Smooth muscle cell (in vitro differentiated cells): ENCODE data around the gene SEC14L3. TPM values are rescaled to one million over a fixed set of nuclear protein-coding genes. Genes with fewer than 3 reads are reported as not detected.

Experiments
- DNase-seq: peaks from one replicate; lab custom pipeline; 2025; ENCODE audit not compliant: unreplicated experiment; lab: John Stamatoyannopoulos, UW
- H2AFZ ChIP-seq: fragments of 200-600 bp; sonication (generic); 2 replicates; pipeline ENCODE4 v1.6.0; 2016; ENCODE audit warnings: antibody characterized with exemption, low read depth, mild to moderate bottlenecking
- H3F3A ChIP-seq: fragments of 200-600 bp; sonication (generic); 2 replicates; pipeline ENCODE4 v1.6.0; 2017; ENCODE audit warnings: antibody characterized with exemption, low read depth
- H3K27ac ChIP-seq: fragments of 200-600 bp; sonication (generic); 2 replicates; pipeline ENCODE4 v1.5.1; 2016; ENCODE audit warnings: low read depth, mild to moderate bottlenecking
- H3K27me3 ChIP-seq: fragments of 200-600 bp; sonication (generic); 2 replicates; pipeline ENCODE4 v1.6.1; 2016; ENCODE audit warnings: low read depth, mild to moderate bottlenecking
- H3K36me3 ChIP-seq: fragments of 200-600 bp; sonication (generic); 2 replicates; pipeline ENCODE4 v1.5.1; 2016; ENCODE audit warnings: low read depth
- H3K4me1 ChIP-seq: fragments of 200-600 bp; sonication (generic); 2 replicates; pipeline ENCODE4 v1.5.1; 2016; ENCODE audit warnings: low read depth
- H3K4me2 ChIP-seq: fragments of 200-600 bp; sonication (generic); 2 replicates; pipeline ENCODE4 v1.6.0; 2016; ENCODE audit warnings: mild to moderate bottlenecking
- H3K4me3 ChIP-seq: fragments of 200-600 bp; sonication (generic); 2 replicates; pipeline ENCODE4 v1.5.1; 2016; ENCODE audit warnings: mild to moderate bottlenecking
- H3K79me2 ChIP-seq: fragments of 200-600 bp; sonication (generic); 2 replicates; pipeline ENCODE4 v1.6.0; 2016; ENCODE audit warnings: low read depth, mild to moderate bottlenecking
- H3K9ac ChIP-seq: fragments of 200-600 bp; sonication (generic); 2 replicates; pipeline ENCODE4 v1.6.0; 2016; ENCODE audit warnings: low read depth
- H3K9me3 ChIP-seq: fragments of 200-600 bp; sonication (generic); replicated peaks from 2 replicates; pipeline ENCODE4 v1.5.1; 2016; ENCODE audit warnings: low read depth
- H4K20me1 ChIP-seq: fragments of 200-600 bp; sonication (generic); 2 replicates; pipeline ENCODE4 v1.6.0; 2016; ENCODE audit warnings: low read depth
- CTCF ChIP-seq: fragments of 200-600 bp; sonication (generic); IDR thresholded peaks from 2 replicates; pipeline ENCODE4 v1.5.1; 2017; ENCODE audit warnings: borderline replicate concordance, mild to moderate bottlenecking, antibody characterized with exemption; ENCODE audit not compliant: insufficient read depth, poor library complexity, severe bottlenecking
- WGBS: methylation state at CpG from one replicate; pipeline ENCODE4 v1.1.7; 2016; ENCODE audit warnings: low lambda C conversion rate; 5-methylcytosine and 5-hydroxymethylcytosine counted together
- polyA plus RNA-seq: library from polyadenylated mRNA; unstranded; fragments of >200 nt; fragmentation: Nextera tagmentation; extraction: Ambion mirVana; gene quantifications from 2 replicates; pipeline ENCODE4 v1.2.1, GENCODE V29; 2016
- total RNA-seq: library from RNA; depleted of rRNA; stranded (reverse); fragments of >200 nt; gene quantifications from 2 replicates; pipeline ENCODE4 v1.2.3, GENCODE V29; 2014

SEC14L3 gene
- total and polyA plus RNA-seq, 2 experiments from 2014 or later, result not detected

DNA sequence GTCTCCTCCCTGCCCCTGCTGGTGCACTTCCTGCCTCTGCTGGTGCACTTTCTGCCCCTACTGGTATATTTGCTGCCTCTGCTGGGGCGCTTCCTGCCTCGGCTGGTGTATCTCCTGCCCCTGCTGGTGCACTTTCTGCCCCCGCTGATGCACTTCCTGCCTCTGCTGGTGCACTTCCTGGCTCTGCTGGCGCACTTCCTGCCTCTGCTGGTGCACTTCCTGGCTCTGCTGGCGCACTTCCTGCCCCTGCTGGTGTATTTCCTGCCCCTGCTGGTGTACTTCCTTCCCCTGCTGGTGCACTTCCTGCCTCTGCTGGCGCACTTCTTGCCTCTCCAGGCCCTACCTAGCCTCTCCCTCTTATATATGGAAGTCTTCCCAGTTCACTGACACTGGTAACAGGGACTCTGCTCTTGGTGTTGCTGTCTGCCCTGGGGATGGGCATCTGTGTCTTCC is 36.1 kb downstream of the SEC14L3 start:
- Histone ChIP-seq H3K9ac (no peak overlapping the region), H2AFZ (no peak overlapping the region), H4K20me1 (no peaks in the 10 kb centered on the region), H3K9me3 (no peaks in the 10 kb centered on the region), H3K27ac (no peak overlapping the region), H3K4me3 (no peak overlapping the region), H3K36me3 (no peaks in the 10 kb centered on the region), H3K79me2 (no peaks in the 10 kb centered on the region), H3K4me2 (no peak overlapping the region), H3F3A (no peaks in the 10 kb centered on the region), H3K27me3 (no peaks in the 10 kb centered on the region), H3K4me1 (no peaks in the 10 kb centered on the region)
- DNase-seq, result no peak
- TF ChIP-seq CTCF, result no peak
- 88% methylated on average over 6 of the region's 6 CpGs for WGBS

DNA sequence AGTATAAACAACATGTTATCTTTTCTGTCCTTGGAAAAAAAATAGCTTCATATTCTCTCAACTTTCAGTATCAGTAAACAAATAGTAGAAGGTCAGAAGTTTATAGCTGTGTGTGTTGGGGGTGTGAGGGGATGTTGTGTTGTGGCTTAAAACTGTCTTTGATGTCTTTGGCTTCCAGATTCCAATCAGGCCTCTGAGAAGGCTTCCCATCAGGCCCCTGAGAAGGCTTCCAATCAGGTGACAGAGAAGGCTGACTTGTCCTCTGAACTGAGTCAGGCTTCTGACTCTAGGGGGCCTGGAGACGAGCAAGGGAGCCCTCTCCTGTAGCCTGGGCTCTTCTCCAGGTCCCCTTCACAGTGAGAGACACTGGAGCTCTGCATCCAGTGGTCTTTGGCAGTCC is 37.0 kb downstream of the SEC14L3 start:
- Histone ChIP-seq H3K9ac (no peak overlapping the region), H3K4me3 (no peak overlapping the region), H3K36me3 (no peaks in the 10 kb centered on the region), H3K9me3 (no peaks in the 10 kb centered on the region), H3F3A (no peaks in the 10 kb centered on the region), H4K20me1 (no peaks in the 10 kb centered on the region), H3K79me2 (no peaks in the 10 kb centered on the region), H2AFZ (peak overlapping the region; percentile 1), H3K27me3 (no peaks in the 10 kb centered on the region), H3K27ac (no peak overlapping the region), H3K4me2 (no peak overlapping the region), H3K4me1 (no peaks in the 10 kb centered on the region)
- TF ChIP-seq CTCF, result no peak
- WGBS, result 50% methylated on average over 1 of the region's 1 CpG
- no peak for DNase-seq

GRCh38 chr22:30433773-30434172 is 38.0 kb downstream of the SEC14L3 start:
- no peak overlapping the region for H3K9ac ChIP-seq
- H3K4me2 ChIP-seq, result no peak overlapping the region
- no peak for DNase-seq
- no peak overlapping the region for H3K27ac ChIP-seq
- no peaks in the 10 kb centered on the region for H3K36me3 ChIP-seq
- no peaks in the 10 kb centered on the region for H3K4me1 ChIP-seq
- WGBS, result 100% methylated on average over 1 of the region's 1 CpG
- H4K20me1 ChIP-seq, result no peaks in the 10 kb centered on the region
- H3K79me2 ChIP-seq, result no peaks in the 10 kb centered on the region
- H3F3A ChIP-seq, result no peaks in the 10 kb centered on the region
- H3K4me3 ChIP-seq, result no peak overlapping the region
- H3K9me3 ChIP-seq, result no peaks in the 10 kb centered on the region
- no peak overlapping the region for H2AFZ ChIP-seq
- H3K27me3 ChIP-seq, result no peaks in the 10 kb centered on the region
- no peak for TF ChIP-seq CTCF

DNA sequence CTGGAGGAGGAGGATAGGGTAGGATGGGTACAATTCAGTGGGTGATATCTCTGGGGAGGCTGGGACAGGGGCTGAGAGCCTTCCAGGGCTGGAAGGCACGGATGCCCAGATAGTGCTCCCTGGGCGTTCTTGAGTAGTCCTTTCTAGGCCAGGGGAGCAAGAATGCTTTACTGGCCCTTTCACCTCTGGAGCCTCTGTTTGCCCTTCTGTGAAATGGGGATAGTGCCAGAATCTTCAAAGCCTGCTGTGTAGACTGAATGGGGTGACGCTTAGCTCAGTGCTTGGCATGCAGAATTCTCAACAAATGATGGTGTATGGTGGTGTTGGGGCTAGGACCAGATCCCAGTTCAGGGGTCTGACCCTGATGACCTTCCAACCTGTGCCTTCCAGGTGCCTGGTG is 38.6 kb downstream of the SEC14L3 start:
- H3K27ac ChIP-seq, result no peak overlapping the region
- no peaks in the 10 kb centered on the region for H3K36me3 ChIP-seq

More for the DNA sequence above, 38.6 kb downstream of the SEC14L3 start:
- Histone ChIP-seq H3F3A (no peaks in the 10 kb centered on the region), H2AFZ (no peak overlapping the region), H3K9ac (no peak overlapping the region), H3K4me1 (no peaks in the 10 kb centered on the region), H3K4me2 (no peak overlapping the region), H3K9me3 (no peaks in the 10 kb centered on the region), H3K79me2 (no peaks in the 10 kb centered on the region), H3K4me3 (no peak overlapping the region), H3K27me3 (no peaks in the 10 kb centered on the region), H4K20me1 (no peaks in the 10 kb centered on the region)
- WGBS, result 92% methylated on average over 3 of the region's 3 CpGs
- DNase-seq, result no peak
- no peak for TF ChIP-seq CTCF
